Duodenal mucosa (tissue), 2 donors: ENCODE data around the gene MMP14.

Experiments used
- H3K27ac ChIP-seq: one replicate; pipeline ENCODE4 v1.7.0; 2013; ENCODE audit warnings: low read depth, low read length
- H3K27me3 ChIP-seq, 2 donors: one replicate each; pipeline ENCODE4 v1.7.0; 2013; ENCODE audit warnings: low read length in 2 of 2, control low read depth in 1 of 2; ENCODE audit not compliant: insufficient read depth in 2 of 2, control insufficient read depth in 1 of 2
- H3K36me3 ChIP-seq, 2 donors: one replicate each; pipeline ENCODE4 v1.7.0; 2013; ENCODE audit warnings: low read length in 2 of 2, control low read depth in 1 of 2; ENCODE audit not compliant: insufficient read depth in 2 of 2, control insufficient read depth in 1 of 2
- H3K4me1 ChIP-seq, 2 donors: one replicate each; pipeline ENCODE4 v1.7.0; 2013; ENCODE audit warnings: low read length in 2 of 2, control low read depth in 1 of 2; ENCODE audit not compliant: insufficient read depth in 2 of 2, control insufficient read depth in 1 of 2
- H3K4me3 ChIP-seq, 2 donors: one replicate each; pipeline ENCODE4 v1.7.0; 2013; ENCODE audit warnings: low read length in 2 of 2, low read depth in 1 of 2
- H3K9ac ChIP-seq, 2 donors: one replicate each; pipeline ENCODE4 v1.7.0; 2013; ENCODE audit warnings: low read length in 2 of 2, low read depth in 1 of 2
- H3K9me3 ChIP-seq, 2 donors: one replicate each; pipeline ENCODE4 v1.7.0; 2013; ENCODE audit warnings: low read length in 2 of 2, control low read depth in 1 of 2; ENCODE audit not compliant: control insufficient read depth in 1 of 2

Gene MMP14

DNA sequence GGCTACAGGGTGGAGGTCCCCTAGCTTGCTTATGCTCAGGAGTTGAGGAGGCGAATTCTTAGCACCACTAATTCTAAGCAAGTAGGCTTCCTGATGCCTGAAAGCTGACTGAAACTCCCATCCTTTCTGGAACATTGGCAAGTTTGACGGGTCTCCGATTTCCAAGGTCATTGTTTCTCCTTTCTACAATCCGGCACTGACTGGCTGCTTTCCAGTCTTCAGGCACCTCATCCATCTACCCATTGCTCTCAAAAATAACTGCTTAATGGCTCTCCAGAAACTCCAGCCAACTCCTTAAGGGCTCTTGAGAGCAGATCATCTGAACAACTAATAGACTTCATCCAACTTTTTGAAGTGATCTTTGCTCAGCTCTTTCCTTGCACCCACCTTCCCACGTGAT, 60.0 kb downstream of the MMP14 start:
- H3K27ac ChIP-seq = no peak overlapping the region
- no peaks in the 10 kb centered on the region for H3K27me3 ChIP-seq
- H3K36me3 ChIP-seq = peaks cover 6 to 10% of the 10 kb centered on the region in 2 donors
- no peak overlapping the region for H3K9ac ChIP-seq
- no peaks in the 10 kb centered on the region for H3K9me3 ChIP-seq
- peaks cover 4 to 5% of the 10 kb centered on the region in 2 donors for H3K4me1 ChIP-seq
- no peak overlapping the region for H3K4me3 ChIP-seq

DNA sequence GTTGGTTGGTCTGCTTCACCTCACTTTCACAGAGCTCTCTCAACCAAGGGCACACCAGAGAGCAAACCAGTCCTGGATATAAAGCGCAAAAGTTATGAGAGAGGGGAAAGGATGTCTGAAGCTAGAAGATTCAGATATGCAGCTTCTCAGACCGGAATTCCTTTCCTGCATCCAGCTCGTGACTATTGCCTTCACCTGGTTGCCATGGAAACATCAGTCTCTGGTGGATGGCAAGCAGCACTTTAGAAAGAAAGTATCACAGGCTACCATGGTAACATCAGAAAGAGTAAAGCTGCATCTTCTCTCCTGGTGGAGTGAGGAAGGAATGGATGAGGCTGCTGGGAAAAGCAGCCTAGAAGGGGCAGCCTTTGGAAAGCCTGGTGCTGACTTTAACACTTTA, 60.4 kb downstream of the MMP14 start:
- Histone ChIP-seq H3K27ac (no peak overlapping the region), H3K36me3 (peaks cover 10 to 14% of the 10 kb centered on the region in 2 donors), H3K9ac (no peak overlapping the region), H3K4me1 (peaks cover 4 to 5% of the 10 kb centered on the region in 2 donors), H3K4me3 (no peak overlapping the region), H3K27me3 (no peaks in the 10 kb centered on the region), H3K9me3 (no peaks in the 10 kb centered on the region)

DNA sequence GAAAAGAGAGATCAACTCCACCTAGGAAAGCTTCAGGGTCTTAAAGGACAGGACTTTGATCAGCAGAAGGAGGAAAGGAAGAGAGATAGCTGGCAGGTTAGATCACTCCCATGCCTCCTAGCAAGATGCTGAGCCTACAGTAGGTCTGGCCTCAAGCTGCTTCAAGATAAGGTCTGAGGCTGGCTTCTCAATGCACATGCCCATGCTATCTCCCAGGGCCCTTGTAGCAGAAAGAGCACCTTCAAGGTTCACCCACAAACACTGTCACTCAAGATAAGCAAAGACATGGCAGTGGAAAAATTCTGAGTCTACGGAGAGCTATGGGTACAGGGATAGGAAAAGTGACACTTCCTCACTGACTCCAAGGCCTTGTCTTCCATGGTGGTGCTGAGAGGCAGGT, 61.0 kb downstream of the MMP14 start:
- Histone ChIP-seq H3K27ac (no peak overlapping the region), H3K9ac (no peak overlapping the region), H3K36me3 (peaks cover 11 to 20% of the 10 kb centered on the region in 2 donors), H3K4me1 (peaks cover 4 to 5% of the 10 kb centered on the region in 2 donors), H3K4me3 (no peak overlapping the region), H3K9me3 (no peaks in the 10 kb centered on the region), H3K27me3 (no peaks in the 10 kb centered on the region)
